Parathyroid adenoma (tissue), 2 donors: Measurements from ENCODE around the gene ENHO.

Experiments used
- H2AFZ ChIP-seq: fragments of 300-600 bp; sonication (generic); one replicate; pipeline ENCODE4 v1.7.0; 2017; ENCODE audit warnings: antibody characterized with exemption, mild to moderate bottlenecking
- H3K27ac ChIP-seq: fragments of 300-600 bp; sonication (generic); one replicate; pipeline ENCODE4 v1.7.0; 2017
- H3K27me3 ChIP-seq: fragments of 300-600 bp; sonication (generic); one replicate; pipeline ENCODE4 v1.7.0; 2017; ENCODE audit warnings: low read length; ENCODE audit not compliant: control insufficient read depth, insufficient read depth
- H3K36me3 ChIP-seq: fragments of 300-600 bp; sonication (generic); one replicate; pipeline ENCODE4 v1.7.0; 2017; ENCODE audit warnings: low read length; ENCODE audit not compliant: control insufficient read depth, insufficient read depth
- H3K4me1 ChIP-seq: fragments of 300-600 bp; sonication (generic); one replicate; pipeline ENCODE4 v1.7.0; 2017; ENCODE audit warnings: control low read depth
- H3K4me2 ChIP-seq: fragments of 300-600 bp; sonication (generic); one replicate; pipeline ENCODE4 v1.7.0; 2017; ENCODE audit warnings: low read length
- H3K4me3 ChIP-seq: fragments of 300-600 bp; sonication (generic); one replicate; pipeline ENCODE4 v1.7.0; 2017; ENCODE audit warnings: low read depth, low read length
- H3K79me2 ChIP-seq: fragments of 300-600 bp; sonication (generic); one replicate; pipeline ENCODE4 v1.7.0; 2017; ENCODE audit warnings: control low read depth
- H3K9ac ChIP-seq: fragments of 300-600 bp; sonication (generic); one replicate; pipeline ENCODE4 v1.7.0; 2017; ENCODE audit warnings: mild to moderate bottlenecking
- H3K9me3 ChIP-seq: fragments of 300-600 bp; sonication (generic); one replicate; pipeline ENCODE4 v1.7.0; 2017; ENCODE audit warnings: low read length; ENCODE audit not compliant: control insufficient read depth
- TF ChIP-seq, protein P1 (sequence below): fragments of 300-600 bp; sonication (generic); IDR thresholded peaks from one replicate; pipeline ENCODE4 v1.7.0; 2017; ENCODE audit warnings: antibody characterized with exemption, mild to moderate bottlenecking
- donor health status: primary hyperparathyroidism.

The ENHO gene

GRCh38 chr9:34570376-34570775 is 47.6 kb upstream of the ENHO start:
- H3K27me3 ChIP-seq: no peaks in the 10 kb centered on the region
- no peak overlapping the region for H3K4me3 ChIP-seq
- no peaks in the 10 kb centered on the region for H3K4me1 ChIP-seq
- no peak overlapping the region for H3K4me2 ChIP-seq
- H2AFZ ChIP-seq: no peak overlapping the region
- H3K9ac ChIP-seq: no peak overlapping the region
- H3K9me3 ChIP-seq: no peaks in the 10 kb centered on the region
- H3K27ac ChIP-seq: no peak overlapping the region
- TF ChIP-seq, protein P1, sequence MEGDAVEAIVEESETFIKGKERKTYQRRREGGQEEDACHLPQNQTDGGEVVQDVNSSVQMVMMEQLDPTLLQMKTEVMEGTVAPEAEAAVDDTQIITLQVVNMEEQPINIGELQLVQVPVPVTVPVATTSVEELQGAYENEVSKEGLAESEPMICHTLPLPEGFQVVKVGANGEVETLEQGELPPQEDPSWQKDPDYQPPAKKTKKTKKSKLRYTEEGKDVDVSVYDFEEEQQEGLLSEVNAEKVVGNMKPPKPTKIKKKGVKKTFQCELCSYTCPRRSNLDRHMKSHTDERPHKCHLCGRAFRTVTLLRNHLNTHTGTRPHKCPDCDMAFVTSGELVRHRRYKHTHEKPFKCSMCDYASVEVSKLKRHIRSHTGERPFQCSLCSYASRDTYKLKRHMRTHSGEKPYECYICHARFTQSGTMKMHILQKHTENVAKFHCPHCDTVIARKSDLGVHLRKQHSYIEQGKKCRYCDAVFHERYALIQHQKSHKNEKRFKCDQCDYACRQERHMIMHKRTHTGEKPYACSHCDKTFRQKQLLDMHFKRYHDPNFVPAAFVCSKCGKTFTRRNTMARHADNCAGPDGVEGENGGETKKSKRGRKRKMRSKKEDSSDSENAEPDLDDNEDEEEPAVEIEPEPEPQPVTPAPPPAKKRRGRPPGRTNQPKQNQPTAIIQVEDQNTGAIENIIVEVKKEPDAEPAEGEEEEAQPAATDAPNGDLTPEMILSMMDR: no peak
- no peaks in the 10 kb centered on the region for H3K79me2 ChIP-seq
- no peaks in the 10 kb centered on the region for H3K36me3 ChIP-seq

- H3K4me1 ChIP-seq: no peaks in the 10 kb centered on the region
- H2AFZ ChIP-seq: no peak overlapping the region
- H3K36me3 ChIP-seq: no peaks in the 10 kb centered on the region
- H3K27me3 ChIP-seq: no peaks in the 10 kb centered on the region
- H3K27ac ChIP-seq: no peak overlapping the region
- H3K9ac ChIP-seq: no peak overlapping the region
- TF ChIP-seq, protein P1: no peak
- H3K79me2 ChIP-seq: no peaks in the 10 kb centered on the region
- no peak overlapping the region for H3K4me2 ChIP-seq
- H3K4me3 ChIP-seq: no peak overlapping the region
- no peaks in the 10 kb centered on the region for H3K9me3 ChIP-seq
Measured at GRCh38 chr9:34568774-34569173, 46.0 kb upstream of the ENHO start.

GRCh38 chr9:34568133-34568532 is 45.3 kb upstream of the ENHO start:
- Histone ChIP-seq H3K4me2 (no peak overlapping the region), H3K4me1 (no peaks in the 10 kb centered on the region), H3K4me3 (no peak overlapping the region), H3K27ac (no peak overlapping the region), H3K9ac (no peak overlapping the region), H2AFZ (no peak overlapping the region), H3K27me3 (no peaks in the 10 kb centered on the region), H3K9me3 (no peaks in the 10 kb centered on the region), H3K79me2 (no peaks in the 10 kb centered on the region), H3K36me3 (no peaks in the 10 kb centered on the region)
- TF ChIP-seq, protein P1: no peak

GRCh38 chr9:34566972-34567371 is 44.2 kb upstream of the ENHO start:
- H3K27ac ChIP-seq: no peak overlapping the region
- no peak overlapping the region for H3K4me2 ChIP-seq
- H3K9me3 ChIP-seq: no peaks in the 10 kb centered on the region
- TF ChIP-seq, protein P1: no peak
- no peaks in the 10 kb centered on the region for H3K79me2 ChIP-seq
- H2AFZ ChIP-seq: no peak overlapping the region
- no peak overlapping the region for H3K9ac ChIP-seq
- H3K27me3 ChIP-seq: no peaks in the 10 kb centered on the region
- H3K4me1 ChIP-seq: no peaks in the 10 kb centered on the region
- H3K36me3 ChIP-seq: no peaks in the 10 kb centered on the region
- no peak overlapping the region for H3K4me3 ChIP-seq

GRCh38 chr9:34566322-34566721 is 43.5 kb upstream of the ENHO start:
- no peaks in the 10 kb centered on the region for H3K36me3 ChIP-seq
- H3K79me2 ChIP-seq: no peaks in the 10 kb centered on the region
- H3K4me3 ChIP-seq: no peak overlapping the region
- H3K9me3 ChIP-seq: no peaks in the 10 kb centered on the region
- no peak overlapping the region for H3K27ac ChIP-seq
- TF ChIP-seq, protein P1: no peak
- no peak overlapping the region for H3K4me2 ChIP-seq
- no peak overlapping the region for H3K9ac ChIP-seq
- H2AFZ ChIP-seq: no peak overlapping the region
- H3K4me1 ChIP-seq: no peaks in the 10 kb centered on the region
- no peaks in the 10 kb centered on the region for H3K27me3 ChIP-seq
